ENCODE data around the gene CMPK2.

The CMPK2 gene

DNA sequence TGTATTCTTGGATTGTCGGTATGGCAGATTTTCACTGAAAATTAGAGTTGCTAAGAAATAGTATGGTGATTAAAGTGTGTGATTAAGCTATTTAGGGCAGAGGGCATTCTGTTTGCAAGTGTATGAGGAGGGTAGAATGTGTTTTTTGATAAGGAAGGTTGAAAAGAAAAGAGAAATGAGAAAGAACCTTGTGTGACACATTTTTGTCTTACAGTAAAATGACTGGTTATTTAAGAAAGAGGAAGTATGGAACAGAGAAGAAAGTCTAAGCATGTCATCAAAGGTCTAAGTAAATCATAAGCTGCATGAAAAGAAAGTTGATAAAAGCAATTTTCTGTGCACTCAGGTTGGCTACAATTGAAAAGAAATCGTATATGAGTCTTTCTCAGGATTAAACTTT, 6.7 kb upstream of the CMPK2 start:
- TF ChIP-seq REST (IDR thresholded peaks at IDR 0.05; ENCODE audit: insufficient read depth in 1 of 2, low read depth in 2 of 2, low read length in 2 of 2): no peak
- no peak for TF ChIP-seq TAF1 (IDR thresholded peaks at IDR 0.05; ENCODE audit: borderline replicate concordance, insufficient read depth, low read length)
- no peak for TF ChIP-seq FOXP2 (optimal IDR thresholded peaks at IDR 0.05; ENCODE audit: borderline replicate concordance, extremely low read depth, extremely low read length, insufficient read depth)
- TF ChIP-seq POLR2AphosphoS5 (IDR thresholded peaks at IDR 0.05; ENCODE audit: low read depth, low read length): no peak
- TF ChIP-seq SIN3A (IDR thresholded peaks at IDR 0.05; ENCODE audit: borderline replicate concordance, insufficient read depth, low read length): no peak

DNA sequence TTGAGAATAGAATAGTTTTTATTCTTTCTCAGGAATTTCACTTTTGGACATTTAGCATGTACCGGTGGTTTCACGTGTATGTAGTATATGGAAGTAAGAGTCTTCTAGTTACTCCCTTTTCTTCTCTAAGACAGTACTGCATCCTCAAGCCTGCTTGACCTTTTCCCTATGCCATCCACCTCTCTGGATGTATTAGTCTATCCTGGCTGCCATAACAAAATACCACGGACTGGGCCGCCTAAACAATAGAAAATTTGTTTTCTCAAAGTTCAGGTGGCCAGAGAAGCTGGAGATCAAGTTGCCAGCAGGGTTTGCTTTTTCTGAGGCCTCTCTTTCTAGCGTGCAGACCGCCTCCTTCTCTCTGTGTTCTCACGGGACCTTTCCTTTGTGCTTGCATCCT, 1.3 kb upstream of the CMPK2 start:
- no peak for TF ChIP-seq REST (IDR thresholded peaks at IDR 0.05; ENCODE audit: insufficient read depth in 1 of 2, low read depth in 2 of 2, low read length in 2 of 2)
- no peak for TF ChIP-seq SIN3A (IDR thresholded peaks at IDR 0.05; ENCODE audit: borderline replicate concordance, insufficient read depth, low read length)
- no peak for TF ChIP-seq FOXP2 (optimal IDR thresholded peaks at IDR 0.05; ENCODE audit: borderline replicate concordance, extremely low read depth, extremely low read length, insufficient read depth)
- no peak for TF ChIP-seq POLR2AphosphoS5 (IDR thresholded peaks at IDR 0.05; ENCODE audit: low read depth, low read length)
- TF ChIP-seq TAF1 (IDR thresholded peaks at IDR 0.05; ENCODE audit: borderline replicate concordance, insufficient read depth, low read length): no peak

GRCh38 chr2:6866275-6866671, 566 bp upstream of the CMPK2 start:
- no peak for TF ChIP-seq POLR2AphosphoS5 (IDR thresholded peaks at IDR 0.05; ENCODE audit: low read depth, low read length)
- TF ChIP-seq FOXP2 (optimal IDR thresholded peaks at IDR 0.05; ENCODE audit: borderline replicate concordance, extremely low read depth, extremely low read length, insufficient read depth): no peak
- no peak for TF ChIP-seq SIN3A (IDR thresholded peaks at IDR 0.05; ENCODE audit: borderline replicate concordance, insufficient read depth, low read length)
- TF ChIP-seq REST (IDR thresholded peaks at IDR 0.05; ENCODE audit: insufficient read depth in 1 of 2, low read depth in 2 of 2, low read length in 2 of 2): no peak
- no peak for TF ChIP-seq TAF1 (IDR thresholded peaks at IDR 0.05; ENCODE audit: borderline replicate concordance, insufficient read depth, low read length)

- TF ChIP-seq SIN3A (IDR thresholded peaks at IDR 0.05; ENCODE audit: borderline replicate concordance, insufficient read depth, low read length): no peak
- no peak for TF ChIP-seq REST (IDR thresholded peaks at IDR 0.05; ENCODE audit: insufficient read depth in 1 of 2, low read depth in 2 of 2, low read length in 2 of 2)
- TF ChIP-seq FOXP2 (optimal IDR thresholded peaks at IDR 0.05; ENCODE audit: borderline replicate concordance, extremely low read depth, extremely low read length, insufficient read depth): no peak
- no peak for TF ChIP-seq POLR2AphosphoS5 (IDR thresholded peaks at IDR 0.05; ENCODE audit: low read depth, low read length)
- TF ChIP-seq TAF1 (IDR thresholded peaks at IDR 0.05; ENCODE audit: borderline replicate concordance, insufficient read depth, low read length): no peak
These were observed 773 bp downstream of the CMPK2 start for GRCh38 chr2:6864923-6865345.

GRCh38 chr2:6864231-6864754, 1.4 kb downstream of the CMPK2 start:
- TF ChIP-seq FOXP2 (optimal IDR thresholded peaks at IDR 0.05; ENCODE audit: borderline replicate concordance, extremely low read depth, extremely low read length, insufficient read depth) (no peak), POLR2AphosphoS5 (IDR thresholded peaks at IDR 0.05; ENCODE audit: low read depth, low read length) (no peak)

Data from PFSK-1 (cell line).